DOHH2 (cell line): Measurements from ENCODE around the gene ARHGDIB.

Experiments used
- H3F3A ChIP-seq: fragments of 200-600 bp; sonication (generic), shearing (Covaris generic); 2 replicates; pipeline ENCODE4 v1.6.0; 2016; ENCODE audit warnings: antibody characterized with exemption, mild to moderate bottlenecking; ENCODE audit not compliant: control insufficient read depth, insufficient read depth
- H3K27ac ChIP-seq: fragments of 200-600 bp; sonication (generic); 2 replicates; pipeline ENCODE4 v1.5.1; 2014; ENCODE audit warnings: low read depth, mild to moderate bottlenecking, low read length, moderate library complexity
- H3K27me3 ChIP-seq: fragments of 200-600 bp; sonication (generic); 2 replicates; pipeline ENCODE4 v1.6.1; 2014; ENCODE audit warnings: mild to moderate bottlenecking, low read length, mixed read lengths; ENCODE audit not compliant: control insufficient read depth
- H3K36me3 ChIP-seq: fragments of 200-600 bp; sonication (generic); 2 replicates; pipeline ENCODE4 v1.6.1; 2014; ENCODE audit warnings: mild to moderate bottlenecking, low read length, moderate library complexity, mixed read lengths; ENCODE audit not compliant: control insufficient read depth
- H3K4me1 ChIP-seq: fragments of 200-600 bp; sonication (generic); 2 replicates; pipeline ENCODE4 v1.6.1; 2014; ENCODE audit warnings: mild to moderate bottlenecking, low read length, mixed read lengths; ENCODE audit not compliant: control insufficient read depth
- H3K4me2 ChIP-seq: fragments of 200-600 bp; sonication (generic); 2 replicates; pipeline ENCODE4 v1.6.0; 2014; ENCODE audit warnings: mild to moderate bottlenecking, low read length, moderate library complexity
- H3K4me3 ChIP-seq: fragments of 200-600 bp; sonication (generic); 2 replicates; pipeline ENCODE4 v1.5.1; 2014; ENCODE audit warnings: mild to moderate bottlenecking, low read length, mixed read lengths
- H3K79me2 ChIP-seq: fragments of 200-600 bp; sonication (generic); 2 replicates; pipeline ENCODE4 v1.6.1; 2014; ENCODE audit warnings: mild to moderate bottlenecking, low read length, mixed read lengths; ENCODE audit not compliant: control insufficient read depth
- H3K9me2 ChIP-seq: fragments of 200-600 bp; sonication (generic); replicated peaks from 2 replicates; pipeline ENCODE4 v1.6.1; 2014; ENCODE audit warnings: mild to moderate bottlenecking, low read length, mixed read lengths; ENCODE audit not compliant: control insufficient read depth
- H3K9me3 ChIP-seq: fragments of 200-600 bp; sonication (generic); 2 replicates; pipeline ENCODE4 v1.6.1; 2014; ENCODE audit warnings: antibody characterized with exemption, low read length, mixed read lengths; ENCODE audit not compliant: control insufficient read depth, insufficient read depth
- H4K20me1 ChIP-seq: fragments of 200-600 bp; sonication (generic); 2 replicates; pipeline ENCODE4 v1.6.0; 2014; ENCODE audit warnings: low read depth, mild to moderate bottlenecking, antibody characterized with exemption, low read length, moderate library complexity; ENCODE audit not compliant: control insufficient read depth, insufficient read depth
- CTCF ChIP-seq: fragments of 200-600 bp; sonication (generic); IDR thresholded peaks from one replicate; pipeline ENCODE4 v1.5.1; 2014; ENCODE audit warnings: antibody characterized with exemption, mild to moderate bottlenecking, low read depth, low read length; ENCODE audit not compliant: poor library complexity, severe bottlenecking
- EZH2phosphoT487 ChIP-seq: fragments of 200-600 bp; sonication (generic); IDR thresholded peaks from 2 replicates; pipeline ENCODE4 v1.6.1; 2017; ENCODE audit warnings: borderline replicate concordance, mild to moderate bottlenecking, antibody characterized with exemption, low read length, moderate library complexity, mixed read lengths

The ARHGDIB gene

DNA sequence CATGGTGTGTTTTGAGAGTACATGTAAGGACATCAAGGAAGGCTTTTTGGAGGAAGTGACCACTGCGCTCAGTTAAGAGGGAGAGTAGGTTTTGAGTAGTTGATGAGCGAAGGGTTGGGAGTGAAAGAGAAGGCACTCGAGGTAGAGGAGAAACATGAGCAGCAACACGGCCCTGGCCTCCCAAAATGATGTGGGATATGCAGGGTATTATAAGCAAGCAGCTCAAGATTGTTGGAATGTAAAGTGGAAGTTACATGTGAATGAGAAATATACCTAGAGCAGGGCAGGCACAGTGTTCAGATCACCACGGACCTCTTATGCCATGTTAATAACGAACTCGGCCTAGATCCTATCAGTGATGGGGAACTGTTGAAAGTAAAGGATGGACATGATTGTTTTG, 2.1 kb upstream of the ARHGDIB start:
- peaks cover 32% of the 10 kb centered on the region for H3K79me2 ChIP-seq
- peak overlapping the region; percentile 98 for H3K27ac ChIP-seq
- peak overlapping the region; percentile 98 for H3K4me2 ChIP-seq
- no peaks in the 10 kb centered on the region for H3K27me3 ChIP-seq
- peaks cover 33% of the 10 kb centered on the region for H3F3A ChIP-seq
- no peaks in the 10 kb centered on the region for H3K9me2 ChIP-seq
- H4K20me1 ChIP-seq: no peaks in the 10 kb centered on the region; the same call in 1 of the 2 replicates
- H3K9me3 ChIP-seq: no peaks in the 10 kb centered on the region
- H3K4me1 ChIP-seq: peaks cover 53% of the 10 kb centered on the region
- TF ChIP-seq EZH2phosphoT487: no peak
- TF ChIP-seq CTCF: no peak
- peaks cover 33% of the 10 kb centered on the region for H3K36me3 ChIP-seq
- H3K4me3 ChIP-seq: peak overlapping the region; percentile 90

GRCh38 chr12:14962797-14963196, 1.4 kb upstream of the ARHGDIB start:
- H3K36me3 ChIP-seq: peaks cover 40% of the 10 kb centered on the region
- H3K79me2 ChIP-seq: peaks cover 40% of the 10 kb centered on the region
- H3K4me1 ChIP-seq: peaks cover 60% of the 10 kb centered on the region
- peaks cover 41% of the 10 kb centered on the region for H3F3A ChIP-seq
- H3K27me3 ChIP-seq: no peaks in the 10 kb centered on the region
- peak overlapping the region; percentile 98 for H3K27ac ChIP-seq
- H3K9me3 ChIP-seq: no peaks in the 10 kb centered on the region
- no peaks in the 10 kb centered on the region for H3K9me2 ChIP-seq
- peaks cover 3% of the 10 kb centered on the region; the same call in 1 of the 2 replicates for H4K20me1 ChIP-seq
- TF ChIP-seq EZH2phosphoT487: no peak
- no peak for TF ChIP-seq CTCF
- peak overlapping the region; percentile 98 for H3K4me2 ChIP-seq
- H3K4me3 ChIP-seq: peak overlapping the region; percentile 90

DNA sequence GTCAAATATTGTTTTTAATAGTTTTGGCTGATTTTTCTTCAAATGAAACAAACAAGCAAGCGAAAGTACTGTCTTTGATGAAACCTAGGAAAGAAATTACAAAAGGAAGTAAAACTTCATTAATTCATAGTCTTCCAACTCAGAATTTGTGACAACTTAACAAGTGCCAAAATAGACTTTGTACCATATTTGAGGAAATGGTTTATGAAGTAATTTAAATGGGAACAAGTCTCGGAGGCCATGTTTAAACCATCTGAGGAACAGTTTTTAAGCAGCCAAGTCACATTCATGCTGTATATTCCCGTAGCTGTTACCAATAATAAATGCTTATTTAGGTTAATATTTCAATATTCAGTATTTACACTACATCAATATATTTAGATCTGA, 745 bp upstream of the ARHGDIB start:
- Histone ChIP-seq H3F3A (peaks cover 47% of the 10 kb centered on the region), H3K4me2 (peak overlapping the region; percentile 98), H3K9me3 (no peaks in the 10 kb centered on the region), H4K20me1 (peaks cover 3% of the 10 kb centered on the region; the same call in 1 of the 2 replicates), H3K36me3 (peaks cover 46% of the 10 kb centered on the region), H3K4me3 (peak overlapping the region; percentile 90), H3K9me2 (no peaks in the 10 kb centered on the region), H3K27ac (peak overlapping the region; percentile 98), H3K27me3 (no peaks in the 10 kb centered on the region), H3K79me2 (peaks cover 46% of the 10 kb centered on the region), H3K4me1 (peaks cover 60% of the 10 kb centered on the region)
- TF ChIP-seq EZH2phosphoT487: no peak
- TF ChIP-seq CTCF: no peak
